B cell (primary cell): ENCODE data around the gene EIF2AK2.

Experiments
- EZH2 ChIP-seq: IDR thresholded peaks from 2 replicates; pipeline ENCODE4 v1.6.1; 2012; ENCODE audit warnings: borderline replicate concordance, low read depth, mild to moderate bottlenecking, moderate library complexity, low read length; ENCODE audit not compliant: insufficient read depth, poor library complexity, severe bottlenecking
- TF ChIP-seq, protein P1 (sequence below): fragments of 200-600 bp; IDR thresholded peaks from one replicate; pipeline ENCODE4 v1.8.0; 2022; ENCODE audit warnings: antibody characterized with exemption, mild to moderate bottlenecking

DNA sequence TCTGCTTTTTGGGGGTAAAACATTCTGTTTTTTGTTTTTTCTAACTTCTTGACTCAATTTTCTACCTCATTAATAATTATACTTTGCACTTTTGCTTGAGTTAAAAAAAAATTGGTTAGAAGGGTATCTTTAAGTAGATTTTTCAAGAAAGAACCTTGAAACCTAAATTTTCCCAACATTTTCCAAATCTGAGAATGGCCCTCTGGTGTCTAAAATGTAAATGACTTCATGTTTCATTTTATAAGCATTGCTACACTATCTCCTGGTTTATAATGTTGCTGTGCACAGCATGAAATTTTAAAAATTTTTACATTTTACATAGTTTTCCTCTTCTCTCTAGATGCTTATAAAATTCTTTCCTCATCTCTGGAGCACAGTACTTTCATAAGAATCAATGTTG, 14.2 kb downstream of the EIF2AK2 start:
- TF ChIP-seq EZH2: no peak
- TF ChIP-seq, protein P1, sequence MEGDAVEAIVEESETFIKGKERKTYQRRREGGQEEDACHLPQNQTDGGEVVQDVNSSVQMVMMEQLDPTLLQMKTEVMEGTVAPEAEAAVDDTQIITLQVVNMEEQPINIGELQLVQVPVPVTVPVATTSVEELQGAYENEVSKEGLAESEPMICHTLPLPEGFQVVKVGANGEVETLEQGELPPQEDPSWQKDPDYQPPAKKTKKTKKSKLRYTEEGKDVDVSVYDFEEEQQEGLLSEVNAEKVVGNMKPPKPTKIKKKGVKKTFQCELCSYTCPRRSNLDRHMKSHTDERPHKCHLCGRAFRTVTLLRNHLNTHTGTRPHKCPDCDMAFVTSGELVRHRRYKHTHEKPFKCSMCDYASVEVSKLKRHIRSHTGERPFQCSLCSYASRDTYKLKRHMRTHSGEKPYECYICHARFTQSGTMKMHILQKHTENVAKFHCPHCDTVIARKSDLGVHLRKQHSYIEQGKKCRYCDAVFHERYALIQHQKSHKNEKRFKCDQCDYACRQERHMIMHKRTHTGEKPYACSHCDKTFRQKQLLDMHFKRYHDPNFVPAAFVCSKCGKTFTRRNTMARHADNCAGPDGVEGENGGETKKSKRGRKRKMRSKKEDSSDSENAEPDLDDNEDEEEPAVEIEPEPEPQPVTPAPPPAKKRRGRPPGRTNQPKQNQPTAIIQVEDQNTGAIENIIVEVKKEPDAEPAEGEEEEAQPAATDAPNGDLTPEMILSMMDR: no peak
